Osteocyte (in vitro differentiated cells): ENCODE results near the gene RAB31. TPM values are rescaled to one million over a fixed set of nuclear protein-coding genes. Genes with fewer than 3 reads are reported as not detected.

ENCODE experiments used
- DNase-seq: peaks from one replicate; pipeline ENCODE4 v3.0.0; 2021; ENCODE audit warnings: mixed read lengths; ENCODE audit not compliant: unreplicated experiment; ENCODE audit errors: extremely low spot score
- H3K27ac Mint-ChIP-seq: one replicate; pipeline ENCODE4 v1.8.0; 2021; ENCODE audit warnings: mild to moderate bottlenecking, mixed read lengths; ENCODE audit not compliant: unreplicated experiment
- H3K27me3 Mint-ChIP-seq: one replicate; pipeline ENCODE4 v1.8.0; 2021; ENCODE audit warnings: mixed read lengths; ENCODE audit not compliant: unreplicated experiment
- H3K36me3 Mint-ChIP-seq: one replicate; pipeline ENCODE4 v1.8.0; 2021; ENCODE audit warnings: mixed read lengths; ENCODE audit not compliant: unreplicated experiment
- H3K4me1 Mint-ChIP-seq: one replicate; pipeline ENCODE4 v1.8.0; 2021; ENCODE audit warnings: mixed read lengths; ENCODE audit not compliant: unreplicated experiment
- H3K4me3 Mint-ChIP-seq: one replicate; pipeline ENCODE4 v1.8.0; 2021; ENCODE audit warnings: mild to moderate bottlenecking, moderate library complexity, mixed read lengths; ENCODE audit not compliant: unreplicated experiment
- H3K9me3 Mint-ChIP-seq: one replicate; pipeline ENCODE4 v1.8.0; 2021; ENCODE audit warnings: mixed read lengths; ENCODE audit not compliant: unreplicated experiment
- CTCF ChIP-seq: fragments of 200-600 bp; sonication (generic); IDR thresholded peaks from 2 replicates; pipeline ENCODE4 v1.5.0; 2021; ENCODE audit warnings: antibody characterized with exemption, mild to moderate bottlenecking, moderate library complexity
- total RNA-seq: library from RNA; stranded (reverse); gene quantifications from 2 replicates; pipeline ENCODE4 v1.2.1, GENCODE V29; 2021

The RAB31 gene
- total RNA-seq, 1 donor from 2014 or later = 90.8 TPM

- Mint-ChIP-seq H3K4me1 (peaks cover 36% of the 10 kb centered on the region), H3K9me3 (peaks cover 3% of the 10 kb centered on the region), H3K36me3 (peaks cover 7% of the 10 kb centered on the region), H3K27ac (peak overlapping the region; percentile 91), H3K4me3 (peak overlapping the region; percentile 62), H3K27me3 (no peaks in the 10 kb centered on the region)
- DNase-seq = no peak
- no peak for TF ChIP-seq CTCF
These were observed 11.4 kb downstream of the RAB31 start for GRCh38 chr18:9719421-9719981.

DNA sequence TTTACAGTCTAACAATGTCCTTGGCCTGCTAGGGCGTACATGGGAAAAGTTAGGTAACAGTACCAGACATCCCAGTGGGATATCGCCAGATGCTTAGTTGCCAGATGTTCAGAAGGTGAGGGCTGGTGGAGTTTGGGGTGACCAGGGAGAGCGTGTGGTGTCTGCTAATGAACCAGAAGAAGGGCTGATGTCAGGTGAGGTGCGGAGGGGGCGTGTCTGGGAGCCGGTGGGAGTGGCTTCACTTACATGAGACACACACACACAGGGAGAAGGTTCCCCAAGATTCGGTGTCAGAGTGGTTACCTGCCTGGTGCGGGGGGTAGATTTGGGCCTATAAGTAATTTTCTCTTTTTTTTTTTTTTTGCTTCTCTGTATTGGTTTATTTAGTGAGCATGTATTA, 12.2 kb downstream of the RAB31 start:
- TF ChIP-seq CTCF = no peak
- Mint-ChIP-seq H3K36me3 (peaks cover 11% of the 10 kb centered on the region), H3K9me3 (peaks cover 3% of the 10 kb centered on the region), H3K27me3 (no peaks in the 10 kb centered on the region), H3K4me3 (no peak overlapping the region), H3K27ac (peak overlapping the region; percentile 91), H3K4me1 (peaks cover 32% of the 10 kb centered on the region)
- DNase-seq = no peak

DNA sequence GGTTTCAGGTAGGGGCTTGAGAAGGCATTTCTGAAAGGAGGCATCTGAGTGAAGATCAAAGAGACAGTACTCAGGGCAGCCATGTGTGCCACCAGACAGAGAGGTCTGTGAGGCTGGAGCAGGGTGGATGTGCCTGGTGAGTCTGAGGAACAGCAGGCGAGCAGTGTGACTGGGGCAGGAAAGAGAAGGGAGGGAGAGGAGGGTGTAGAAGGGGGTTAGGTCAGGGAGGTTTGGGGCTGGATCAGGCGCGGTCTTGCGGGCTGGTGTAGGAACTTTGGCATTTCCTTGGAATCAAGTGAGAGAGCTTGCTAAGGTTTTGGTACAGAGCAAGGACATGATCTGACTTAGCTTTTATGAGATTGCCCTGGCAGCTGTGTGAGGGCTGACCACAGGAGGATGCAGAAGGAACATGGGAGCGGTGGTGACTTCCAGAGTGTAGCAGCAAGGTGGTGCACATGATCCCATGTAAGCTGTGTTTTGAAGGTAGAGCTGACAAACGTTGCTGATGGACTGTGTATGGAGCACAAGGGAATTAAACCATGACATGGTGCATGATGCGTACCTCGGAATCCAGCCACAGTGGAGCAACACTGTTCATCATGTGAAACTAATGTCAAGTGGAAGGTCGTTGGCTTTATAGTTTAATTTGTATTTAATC, 13.9 kb downstream of the RAB31 start:
- H3K4me1 Mint-ChIP-seq = peaks cover 29% of the 10 kb centered on the region
- H3K36me3 Mint-ChIP-seq = peaks cover 11% of the 10 kb centered on the region
- no peak for DNase-seq
- H3K9me3 Mint-ChIP-seq = peaks cover 3% of the 10 kb centered on the region
- H3K27me3 Mint-ChIP-seq = no peaks in the 10 kb centered on the region
- no peak for TF ChIP-seq CTCF
- H3K27ac Mint-ChIP-seq = no peak overlapping the region
- H3K4me3 Mint-ChIP-seq = no peak overlapping the region

GRCh38 chr18:9722691-9723090, 14.6 kb downstream of the RAB31 start:
- Mint-ChIP-seq H3K27ac (no peak overlapping the region), H3K4me1 (peaks cover 26% of the 10 kb centered on the region), H3K27me3 (no peaks in the 10 kb centered on the region), H3K4me3 (no peak overlapping the region), H3K36me3 (peaks cover 8% of the 10 kb centered on the region), H3K9me3 (peaks cover 3% of the 10 kb centered on the region)
- no peak for DNase-seq
- no peak for TF ChIP-seq CTCF

GRCh38 chr18:9724797-9725585, 16.9 kb downstream of the RAB31 start:
- Mint-ChIP-seq H3K4me1 (peaks cover 20% of the 10 kb centered on the region), H3K36me3 (peaks cover 8% of the 10 kb centered on the region), H3K9me3 (peaks cover 3% of the 10 kb centered on the region), H3K27ac (no peak overlapping the region), H3K27me3 (no peaks in the 10 kb centered on the region), H3K4me3 (no peak overlapping the region)
- no peak for TF ChIP-seq CTCF
- DNase-seq = no peak
